A549 (cell line): ENCODE measurements around the gene BAIAP3. TPM values are rescaled to one million over a fixed set of nuclear protein-coding genes. Genes with fewer than 3 reads are reported as not detected.
A peak's percentile ranks its signal among the peaks of the same experiment; 100 is the strongest.

ENCODE experiments used
- ATAC-seq, 2 experiments: fragments of 200-7000 bp in 1 of 2; fragments of >200 bp in 1 of 2; cut with Nextera tagmentation in 1 of 2; cut with Tn5 transposase in 1 of 2; 3 replicates each; pipeline versions ENCODE4 v1.8.0 to v1.9.1; 2018 to 2020; ENCODE audit warnings: mild to moderate bottlenecking in 1 of 2, moderate library complexity in 1 of 2
- CTCF ChIA-PET: fragments of 300-600 bp; sonication (Branson Sonifier 250); formaldehyde crosslinking; extraction: SDS; loops from one replicate; lab custom pipeline; 2021; ENCODE audit warnings: antibody characterized with exemption, inconsistent platforms; lab: Yijun Ruan, JAX
- POLR2A ChIA-PET: fragments of 350-600 bp; formaldehyde crosslinking; extraction: SDS; loops from one replicate; lab custom pipeline; 2021; ENCODE audit warnings: antibody characterized with exemption, inconsistent platforms; lab: Yijun Ruan, JAX
- DNase-seq, 2 experiments: peaks; one replicate each; pipeline versions ENCODE4 v3.0.0 to v3.0.0-alpha.2; 2011 to 2016; ENCODE audit warnings: low read depth in 1 of 2, low spot score in 1 of 2
- FAIRE-seq: peaks from 2 replicates; lab custom pipeline; 2011; peaks lifted over from hg19 to GRCh38; lab: Jason Lieb, UNC
- H3K27ac ChIP-seq, 2 experiments: fragments of >200 bp; sonication (Bioruptor Twin); formaldehyde crosslinking; 3 replicates each; pipeline ENCODE4 v1.5.1; 2016 to 2017
- H3K4me1 ChIP-seq: fragments of >200 bp; sonication (Bioruptor Twin); formaldehyde crosslinking; 3 replicates; pipeline ENCODE4 v1.6.1; 2016
- H3K4me2 ChIP-seq: fragments of >200 bp; sonication (Bioruptor Twin); formaldehyde crosslinking; 3 replicates; pipeline ENCODE4 v1.6.1; 2016
- H3K4me3 ChIP-seq: fragments of >200 bp; sonication (Bioruptor Twin); formaldehyde crosslinking; 3 replicates; pipeline ENCODE4 v1.5.1; 2016
- H3K9me3 ChIP-seq: fragments of >200 bp; sonication (Bioruptor Twin); formaldehyde crosslinking; 3 replicates; pipeline ENCODE4 v1.6.1; 2016
- ATOH8 ChIP-seq: fragments of 250-450 bp; sonication (Bioruptor Pico); IDR thresholded peaks from 2 replicates; pipeline ENCODE4 v1.5.0; 2020; ENCODE audit warnings: low read depth, mild to moderate bottlenecking, moderate library complexity
- BCL3 ChIP-seq: fragments of >200 bp; sonication (Bioruptor Twin); formaldehyde crosslinking; IDR thresholded peaks from 3 replicates; pipeline ENCODE4 v1.6.1; 2016
- BHLHE40 ChIP-seq: IDR thresholded peaks from 2 replicates; pipeline ENCODE4 v1.6.1; 2012; ENCODE audit warnings: low read depth, low read length, inconsistent platforms
- CBX8 ChIP-seq: fragments of 200-600 bp; sonication (generic); IDR thresholded peaks from 2 replicates; pipeline ENCODE4 v1.6.1; 2016
- FOSL2 ChIP-seq, 2 experiments: fragments of 450-650 bp in 1 of 2; fragments of >200 bp in 1 of 2; sonication (Bioruptor Twin) in 1 of 2; formaldehyde crosslinking; IDR thresholded peaks; 2 replicates each; pipeline versions ENCODE4 v1.5.0 to v1.6.1; 2016 to 2020; ENCODE audit warnings: mild to moderate bottlenecking in 1 of 2, moderate library complexity in 1 of 2
- HDAC2 ChIP-seq: fragments of 200-600 bp; sonication (generic); IDR thresholded peaks from 2 replicates; pipeline ENCODE4 v1.6.1; 2016
- JUN ChIP-seq, 2 experiments: fragments of >200 bp; sonication (Bioruptor Twin); formaldehyde crosslinking; IDR thresholded peaks; 2 replicates in 1 of 2; 3 replicates in 1 of 2; pipeline ENCODE4 v1.6.1; 2016 to 2017
- KDM5A ChIP-seq: fragments of 200-600 bp; sonication (generic); IDR thresholded peaks from 2 replicates; pipeline ENCODE4 v1.6.1; 2016; ENCODE audit warnings: antibody characterized with exemption, mild to moderate bottlenecking
- MAFK ChIP-seq: fragments of 450-650 bp; IDR thresholded peaks from 2 replicates; pipeline ENCODE4 v1.6.1; 2014; ENCODE audit not compliant: partially characterized antibody
- MYC ChIP-seq: IDR thresholded peaks from 2 replicates; pipeline ENCODE4 v1.6.1; 2012; ENCODE audit warnings: mild to moderate bottlenecking, inconsistent platforms, low read length, improper control_type of control experiment, borderline replicate concordance
- NR3C1 ChIP-seq: fragments of >200 bp; sonication (Bioruptor Twin); formaldehyde crosslinking; IDR thresholded peaks from 3 replicates; pipeline ENCODE4 v1.6.1; 2017
- PHF8 ChIP-seq: fragments of 200-600 bp; sonication (generic); IDR thresholded peaks from 2 replicates; pipeline ENCODE4 v1.6.1; 2016; ENCODE audit warnings: low read depth, mild to moderate bottlenecking, antibody characterized with exemption, moderate library complexity, borderline replicate concordance
- POLR2A ChIP-seq: IDR thresholded peaks from 2 replicates; pipeline ENCODE4 v1.6.1; 2012; ENCODE audit warnings: mild to moderate bottlenecking, low read length
- POLR2AphosphoS2 ChIP-seq: conservative IDR thresholded peaks from 2 replicates; pipeline ENCODE4 v1.6.1; 2012; ENCODE audit warnings: low read length, improper control_type of control experiment, inconsistent platforms
- RARB ChIP-seq: fragments of 250-450 bp; sonication (Bioruptor Pico); IDR thresholded peaks from 2 replicates; pipeline ENCODE4 v1.8.0; 2021; ENCODE audit warnings: mild to moderate bottlenecking, moderate library complexity
- SMC3 ChIP-seq: fragments of >200 bp; sonication (Bioruptor Twin); formaldehyde crosslinking; IDR thresholded peaks from 3 replicates; pipeline ENCODE4 v1.6.1; 2018; ENCODE audit warnings: inconsistent platforms
- TP53 ChIP-seq: fragments of 250-450 bp; sonication (Bioruptor Pico); IDR thresholded peaks from 2 replicates; pipeline ENCODE4 v1.5.0; 2021; ENCODE audit warnings: mild to moderate bottlenecking, moderate library complexity
- ZC3H11A ChIP-seq: fragments of 450-650 bp; IDR thresholded peaks from 2 replicates; pipeline ENCODE4 v1.6.1; 2014; ENCODE audit warnings: antibody characterized with exemption, mild to moderate bottlenecking
- WGBS: methylation state at CpG from one replicate; pipeline ENCODE4 v1.1.6; 2017; ENCODE audit errors: missing lambda C conversion rate; 5-methylcytosine and 5-hydroxymethylcytosine counted together
- polyA plus RNA-seq, 4 experiments: library from polyadenylated mRNA; depleted of rRNA in 3 of 4; stranded (reverse); fragments of >200 nt; fragmentation: RNase III in 1 of 4; extraction: RNeasy Plus Mini Kit Qiagen cat#74134 plus additional on column Dnase treatment in 1 of 4; gene quantifications; 2 replicates in 3 of 4; 3 replicates in 1 of 4; pipeline ENCODE4 v1.2.3, GENCODE V29; 2011 to 2017
- TF ChIP-seq, protein P1 (sequence below): fragments of 150-350 bp; IDR thresholded peaks from 2 replicates; pipeline ENCODE4 v1.6.1; 2014; ENCODE audit warnings: low read depth, mild to moderate bottlenecking, low read length
- TF ChIP-seq, protein P2 (sequence below): IDR thresholded peaks from 2 replicates; pipeline ENCODE4 v1.6.1; 2012
- TF ChIP-seq, protein P3 (sequence below): fragments of 450-650 bp; IDR thresholded peaks from 2 replicates; pipeline ENCODE4 v1.6.1; 2014; ENCODE audit warnings: antibody characterized with exemption
- TF ChIP-seq, protein P4 (sequence below): IDR thresholded peaks from 2 replicates; pipeline ENCODE4 v1.6.1; 2012

BAIAP3 gene
- polyA plus RNA-seq, 2 of the 4 experiments (the other 2 are of a cell fraction): 0.31 to 0.32 TPM

DNA sequence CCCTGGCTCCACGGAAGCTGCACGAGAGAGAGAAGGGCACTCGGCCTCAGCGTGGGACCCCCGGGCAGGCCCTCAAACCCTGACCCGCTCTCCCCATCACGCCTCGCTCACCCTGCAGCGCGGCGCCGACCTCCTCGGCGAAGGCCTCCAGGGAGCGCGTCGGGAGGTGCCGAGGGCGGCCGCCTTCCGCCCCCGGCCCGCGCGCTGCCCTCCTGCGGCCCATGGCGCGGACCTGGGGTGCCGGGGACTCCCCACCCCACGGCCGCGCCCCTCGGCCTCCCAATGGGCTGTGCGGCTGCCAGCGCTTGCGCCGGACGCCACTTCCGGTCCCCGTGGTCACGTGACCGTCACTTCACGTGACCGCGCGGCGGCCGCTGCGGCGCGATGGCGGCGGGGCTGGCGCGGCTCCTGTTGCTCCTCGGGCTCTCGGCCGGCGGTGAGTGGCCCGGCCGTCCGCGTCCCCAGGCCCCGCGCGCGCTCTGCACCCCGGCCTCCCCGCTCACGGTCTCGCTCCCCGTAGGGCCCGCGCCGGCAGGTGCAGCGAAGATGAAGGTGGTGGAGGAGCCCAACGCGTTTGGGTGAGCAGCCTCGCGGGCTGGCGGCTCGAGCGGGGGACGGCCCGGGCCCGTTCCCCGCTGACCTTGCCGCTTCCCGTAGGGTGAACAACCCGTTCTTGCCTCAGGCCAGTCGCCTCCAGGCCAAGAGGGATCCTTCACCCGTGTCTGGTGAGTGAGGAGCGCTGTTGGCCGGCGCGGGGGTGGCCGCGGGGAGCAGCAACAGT is 18.3 kb downstream of the BAIAP3 start, which contains the start of the genes GNPTG and TSR3:
GNPTG (plus strand) TSS at position 350 of the 781 bp plus-strand sequence; CDS start at position 385, 35 bp downstream.
TSR3 (minus strand) TSS at position 297 of the 781 bp plus-strand sequence; CDS start at position 223, 74 bp downstream.
- WGBS: 1% methylated on average over 36 of the region's 98 CpGs
- H3K4me1 ChIP-seq: peaks cover 13% of the 10 kb centered on the region
- peak within 1 kb of the TSS; percentile 94 for H3K4me3 ChIP-seq
- ChIA-PET POLR2A (no interaction called here), CTCF (interaction anchor here (0.7 to 1.2 kb wide), 3 partner anchors 13 to 21 kb away, joined by 3 to 4 read pairs (median 3); no protein-coding TSS in a partner anchor)
- peak; percentile 67 for FAIRE-seq
- DNase-seq: peak; percentile 56 to 90
- H3K9me3 ChIP-seq: no peaks in the 10 kb centered on the region
- peak within 1 kb of the TSS; percentile 92 to 96 for H3K27ac ChIP-seq
- peak within 1 kb of the TSS; percentile 99 for H3K4me2 ChIP-seq
- peak; percentile 51 to 59 for ATAC-seq
- TF ChIP-seq BHLHE40 (0 out of 2 replicates have a peak, but pooled peaks have one; percentile 43), JUN (IDR thresholded peaks at IDR 0.05) (peak; percentile 81 to 92; a peak in 4 of 5 replicates), MAFK (peak; percentile 9), RARB (CRISPR knock-in tag) (no peak), POLR2A (peak; percentile 61), BCL3 (peak; percentile 85), HDAC2 (peak; percentile 84; the same call in 1 of the 2 replicates), MYC (no peak), CBX8 (no peak), ATOH8 (CRISPR knock-in tag) (0 out of 2 replicates have a peak, but pooled peaks have one; percentile 19), PHF8 (peak; percentile 93; the same call in 1 of the 2 replicates), TP53 (CRISPR knock-in tag) (peak; percentile 33; the same call in 1 of the 2 replicates), FOSL2 (IDR thresholded peaks at IDR 0.05) (no peak), FOSL2 (CRISPR knock-in tag; IDR thresholded peaks at IDR 0.05) (peak; percentile 58), SMC3 (no peak; the same call in 2 of the 3 replicates), KDM5A (peak; percentile 99)
- TF ChIP-seq, protein P1, sequence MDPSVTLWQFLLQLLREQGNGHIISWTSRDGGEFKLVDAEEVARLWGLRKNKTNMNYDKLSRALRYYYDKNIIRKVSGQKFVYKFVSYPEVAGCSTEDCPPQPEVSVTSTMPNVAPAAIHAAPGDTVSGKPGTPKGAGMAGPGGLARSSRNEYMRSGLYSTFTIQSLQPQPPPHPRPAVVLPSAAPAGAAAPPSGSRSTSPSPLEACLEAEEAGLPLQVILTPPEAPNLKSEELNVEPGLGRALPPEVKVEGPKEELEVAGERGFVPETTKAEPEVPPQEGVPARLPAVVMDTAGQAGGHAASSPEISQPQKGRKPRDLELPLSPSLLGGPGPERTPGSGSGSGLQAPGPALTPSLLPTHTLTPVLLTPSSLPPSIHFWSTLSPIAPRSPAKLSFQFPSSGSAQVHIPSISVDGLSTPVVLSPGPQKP: peak; percentile 92
- TF ChIP-seq, protein P2, sequence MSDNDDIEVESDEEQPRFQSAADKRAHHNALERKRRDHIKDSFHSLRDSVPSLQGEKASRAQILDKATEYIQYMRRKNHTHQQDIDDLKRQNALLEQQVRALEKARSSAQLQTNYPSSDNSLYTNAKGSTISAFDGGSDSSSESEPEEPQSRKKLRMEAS: peak; percentile 78
- TF ChIP-seq, protein P3, sequence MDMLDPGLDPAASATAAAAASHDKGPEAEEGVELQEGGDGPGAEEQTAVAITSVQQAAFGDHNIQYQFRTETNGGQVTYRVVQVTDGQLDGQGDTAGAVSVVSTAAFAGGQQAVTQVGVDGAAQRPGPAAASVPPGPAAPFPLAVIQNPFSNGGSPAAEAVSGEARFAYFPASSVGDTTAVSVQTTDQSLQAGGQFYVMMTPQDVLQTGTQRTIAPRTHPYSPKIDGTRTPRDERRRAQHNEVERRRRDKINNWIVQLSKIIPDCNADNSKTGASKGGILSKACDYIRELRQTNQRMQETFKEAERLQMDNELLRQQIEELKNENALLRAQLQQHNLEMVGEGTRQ: peak; percentile 97

DNA sequence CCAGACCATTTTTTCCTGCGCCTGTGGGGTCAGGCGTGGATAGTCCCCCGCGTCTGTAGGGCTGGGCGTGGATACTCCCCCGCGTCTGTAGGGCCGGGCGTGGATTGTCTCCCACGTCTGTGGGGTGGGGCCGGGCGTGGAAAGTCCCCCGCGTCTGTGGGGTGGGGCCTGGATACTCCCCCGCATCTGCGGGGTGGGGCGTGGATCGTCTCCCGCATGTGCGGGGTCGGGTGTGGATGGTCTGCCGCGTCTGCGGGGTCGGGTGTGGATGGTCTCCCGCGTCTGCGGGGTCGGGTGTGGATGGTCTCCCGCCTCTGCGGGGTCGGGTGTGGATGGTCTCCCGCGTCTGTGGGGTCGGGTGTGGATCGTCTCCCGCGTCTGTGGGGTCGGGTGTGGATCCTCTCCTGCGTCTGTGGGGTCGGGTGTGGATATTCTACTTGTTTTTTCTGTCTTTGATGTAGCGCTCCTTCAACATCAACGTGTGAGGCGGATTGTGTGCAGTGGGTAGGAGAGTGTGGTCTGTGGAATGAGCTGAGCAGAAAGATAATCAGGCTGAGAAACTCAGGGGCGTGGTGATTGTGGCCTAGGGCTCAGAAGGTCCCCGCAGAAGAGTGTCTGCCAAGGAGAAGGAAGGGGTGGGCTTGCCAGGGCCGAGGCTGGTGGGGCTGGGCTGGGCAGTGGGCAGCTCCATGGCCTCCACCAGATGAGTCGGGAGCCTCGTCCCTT is 21.5 kb downstream of the BAIAP3 start:
- WGBS: 81% methylated on average over 45 of the region's 49 CpGs
- TF ChIP-seq ZC3H11A (no peak), NR3C1 (no peak), RARB (CRISPR knock-in tag) (no peak), MYC (no peak), POLR2AphosphoS2 (no peak)
- TF ChIP-seq, protein P4, sequence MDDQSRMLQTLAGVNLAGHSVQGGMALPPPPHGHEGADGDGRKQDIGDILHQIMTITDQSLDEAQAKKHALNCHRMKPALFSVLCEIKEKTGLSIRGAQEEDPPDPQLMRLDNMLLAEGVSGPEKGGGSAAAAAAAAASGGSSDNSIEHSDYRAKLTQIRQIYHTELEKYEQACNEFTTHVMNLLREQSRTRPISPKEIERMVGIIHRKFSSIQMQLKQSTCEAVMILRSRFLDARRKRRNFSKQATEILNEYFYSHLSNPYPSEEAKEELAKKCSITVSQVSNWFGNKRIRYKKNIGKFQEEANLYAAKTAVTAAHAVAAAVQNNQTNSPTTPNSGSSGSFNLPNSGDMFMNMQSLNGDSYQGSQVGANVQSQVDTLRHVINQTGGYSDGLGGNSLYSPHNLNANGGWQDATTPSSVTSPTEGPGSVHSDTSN: no peak
- TF ChIP-seq, protein P2: no peak
- H3K4me1 ChIP-seq: peaks cover 32% of the 10 kb centered on the region
- H3K4me3 ChIP-seq: no peak overlapping the region
- H3K9me3 ChIP-seq: no peaks in the 10 kb centered on the region
- no peak for DNase-seq
- ATAC-seq: no peak
- H3K4me2 ChIP-seq: no peak overlapping the region
- CTCF ChIA-PET: interaction anchor here (1.0 to 1.5 kb wide), 6 partner anchors 8 to 24 kb away, joined by 3 to 5 read pairs (median 4); no protein-coding TSS in a partner anchor
- POLR2A ChIA-PET: no interaction called here
- no peak overlapping the region for H3K27ac ChIP-seq
- no peak for FAIRE-seq
